Endodermal cell (in vitro differentiated cells): ENCODE data around the gene LRIT3. TPM values are rescaled to one million over a fixed set of nuclear protein-coding genes. Genes with fewer than 3 reads are reported as not detected.
A peak's percentile ranks its signal among the peaks of the same experiment; 100 is the strongest.

Experiments
- DNase-seq: peaks from one replicate; pipeline ENCODE4 v3.0.0-alpha.2; 2017
- H3K27ac ChIP-seq: 2 replicates; pipeline ENCODE4 v1.5.1; 2013; ENCODE audit warnings: mild to moderate bottlenecking, low read depth, low read length, moderate library complexity
- H3K27me3 ChIP-seq: 2 replicates; pipeline ENCODE4 v1.6.1; 2013; ENCODE audit warnings: mild to moderate bottlenecking, low read length, moderate library complexity; ENCODE audit not compliant: insufficient read depth, control insufficient read depth, poor library complexity, severe bottlenecking
- H3K36me3 ChIP-seq: 2 replicates; pipeline ENCODE4 v1.7.0; 2013; ENCODE audit warnings: mild to moderate bottlenecking, low read length, moderate library complexity; ENCODE audit not compliant: control insufficient read depth, insufficient read depth
- H3K4me1 ChIP-seq: one replicate; pipeline ENCODE4 v1.7.0; 2013; ENCODE audit warnings: low read length; ENCODE audit not compliant: control insufficient read depth, insufficient read depth
- H3K4me3 ChIP-seq: 2 replicates; pipeline ENCODE4 v1.5.1; 2013; ENCODE audit warnings: mild to moderate bottlenecking, low read length, moderate library complexity
- H3K9ac ChIP-seq: 2 replicates; pipeline ENCODE4 v1.6.1; 2013; ENCODE audit warnings: mild to moderate bottlenecking, low read length, moderate library complexity; ENCODE audit not compliant: poor library complexity, severe bottlenecking; ENCODE audit errors: extremely low read depth
- H3K9me3 ChIP-seq: 2 replicates; pipeline ENCODE4 v1.6.1; 2013; ENCODE audit warnings: mild to moderate bottlenecking, low read length, moderate library complexity; ENCODE audit not compliant: control insufficient read depth
- H3K27ac Mint-ChIP-seq: 2 replicates; pipeline ENCODE4 v1.8.0; 2020; ENCODE audit warnings: mixed read lengths
- H3K27me3 Mint-ChIP-seq: 2 replicates; pipeline ENCODE4 v1.8.0; 2021; ENCODE audit warnings: mild to moderate bottlenecking, mixed read lengths; ENCODE audit not compliant: insufficient read depth
- H3K36me3 Mint-ChIP-seq: 2 replicates; pipeline ENCODE4 v1.8.0; 2020; ENCODE audit warnings: low read depth, mixed read lengths
- H3K4me1 Mint-ChIP-seq: 2 replicates; pipeline ENCODE4 v1.8.0; 2020; ENCODE audit warnings: mixed read lengths
- H3K4me3 Mint-ChIP-seq: 2 replicates; pipeline ENCODE4 v1.8.0; 2020; ENCODE audit warnings: mild to moderate bottlenecking, moderate library complexity, mixed read lengths
- H3K9me3 Mint-ChIP-seq: 2 replicates; pipeline ENCODE4 v1.8.0; 2020; ENCODE audit warnings: mild to moderate bottlenecking, mixed read lengths
- WGBS, 2 experiments: methylation state at CpG; one replicate each; pipeline versions ENCODE4 v1.1.5 to v1.1.7; 2013; ENCODE audit warnings: missing lambda C conversion rate in 2 of 2, mixed read lengths in 1 of 2; ENCODE audit not compliant: insufficient coverage in 1 of 2, insufficient read length in 1 of 2; 5-methylcytosine and 5-hydroxymethylcytosine counted together
- total RNA-seq, 2 donors: library from RNA; stranded (reverse); fragmentation: NEBNext Ultra II Directional in 1 of 2; extraction: Animal tissue kit (Norgen Biotek cat#: 25700) in 1 of 2; gene quantifications; 2 replicates in 1 of 2; 3 replicates in 1 of 2; pipeline ENCODE4 v1.2.1, GENCODE V29; 2021
- TF ChIP-seq, protein P1 (sequence below): fragments of 200-600 bp; sonication (generic); conservative IDR thresholded peaks from 2 replicates; pipeline ENCODE4 v1.5.0; 2021; ENCODE audit warnings: antibody characterized with exemption, mild to moderate bottlenecking

The LRIT3 gene
- total RNA-seq, 2 donors from 2014 or later: 1.5 to 3.1 TPM

DNA sequence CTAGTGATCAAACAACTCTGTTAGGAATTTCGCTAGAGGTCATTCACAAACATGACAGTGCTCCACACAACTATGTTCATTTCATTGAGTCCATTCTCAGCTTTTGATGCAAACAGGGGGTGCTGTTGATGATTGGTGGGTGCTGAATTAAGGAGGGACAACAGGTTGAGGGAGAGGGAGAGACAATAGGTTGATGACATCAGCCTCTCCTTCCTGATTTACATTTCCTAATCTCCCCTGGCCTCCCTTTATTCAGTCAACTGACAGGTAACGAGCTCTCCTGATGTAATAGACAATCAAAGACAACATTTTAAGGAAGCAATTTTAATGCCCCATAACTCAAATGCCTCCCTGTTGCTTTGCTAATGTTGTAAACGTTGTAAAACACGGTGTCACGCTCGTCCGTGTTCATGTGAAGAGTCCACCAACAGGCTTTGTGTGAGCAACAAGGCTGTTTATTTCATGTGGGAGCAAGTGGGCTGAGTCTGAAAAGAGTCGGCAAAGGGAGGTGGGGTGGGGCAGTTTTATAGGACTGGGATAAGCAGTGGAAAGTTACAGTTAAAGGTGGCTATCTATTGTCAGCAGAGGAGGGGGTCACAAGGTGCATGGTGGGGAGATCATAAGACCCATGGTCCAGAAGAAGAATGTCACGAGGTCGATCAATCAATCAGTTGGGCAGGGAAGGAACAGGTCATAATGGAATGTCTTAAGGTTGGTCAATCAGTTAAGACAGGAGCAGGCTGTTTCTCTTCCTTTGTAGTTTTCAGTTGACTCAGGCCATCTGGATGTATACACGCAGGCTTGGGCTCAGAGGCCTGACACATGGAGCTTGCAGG is 37.1 kb upstream of the LRIT3 start:
- Mint-ChIP-seq H3K9me3 (no peaks in the 10 kb centered on the region), H3K4me3 (no peak overlapping the region), H3K27me3 (no peaks in the 10 kb centered on the region), H3K27ac (peak overlapping the region; percentile 26), H3K4me1 (peaks cover 11% of the 10 kb centered on the region), H3K36me3 (no peaks in the 10 kb centered on the region)
- TF ChIP-seq, protein P1, sequence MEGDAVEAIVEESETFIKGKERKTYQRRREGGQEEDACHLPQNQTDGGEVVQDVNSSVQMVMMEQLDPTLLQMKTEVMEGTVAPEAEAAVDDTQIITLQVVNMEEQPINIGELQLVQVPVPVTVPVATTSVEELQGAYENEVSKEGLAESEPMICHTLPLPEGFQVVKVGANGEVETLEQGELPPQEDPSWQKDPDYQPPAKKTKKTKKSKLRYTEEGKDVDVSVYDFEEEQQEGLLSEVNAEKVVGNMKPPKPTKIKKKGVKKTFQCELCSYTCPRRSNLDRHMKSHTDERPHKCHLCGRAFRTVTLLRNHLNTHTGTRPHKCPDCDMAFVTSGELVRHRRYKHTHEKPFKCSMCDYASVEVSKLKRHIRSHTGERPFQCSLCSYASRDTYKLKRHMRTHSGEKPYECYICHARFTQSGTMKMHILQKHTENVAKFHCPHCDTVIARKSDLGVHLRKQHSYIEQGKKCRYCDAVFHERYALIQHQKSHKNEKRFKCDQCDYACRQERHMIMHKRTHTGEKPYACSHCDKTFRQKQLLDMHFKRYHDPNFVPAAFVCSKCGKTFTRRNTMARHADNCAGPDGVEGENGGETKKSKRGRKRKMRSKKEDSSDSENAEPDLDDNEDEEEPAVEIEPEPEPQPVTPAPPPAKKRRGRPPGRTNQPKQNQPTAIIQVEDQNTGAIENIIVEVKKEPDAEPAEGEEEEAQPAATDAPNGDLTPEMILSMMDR: no peak
- WGBS, 2 experiments: 67 to 70% methylated on average over 7 to 11 of the region's 11 CpGs
- no peaks in the 10 kb centered on the region for H3K27me3 ChIP-seq
- H3K27ac ChIP-seq: no peak overlapping the region
- no peak overlapping the region for H3K4me3 ChIP-seq
- no peaks in the 10 kb centered on the region for H3K36me3 ChIP-seq
- H3K4me1 ChIP-seq: no peaks in the 10 kb centered on the region
- peak; percentile 55 for DNase-seq
- no peak overlapping the region for H3K9ac ChIP-seq
- no peaks in the 10 kb centered on the region for H3K9me3 ChIP-seq

DNA sequence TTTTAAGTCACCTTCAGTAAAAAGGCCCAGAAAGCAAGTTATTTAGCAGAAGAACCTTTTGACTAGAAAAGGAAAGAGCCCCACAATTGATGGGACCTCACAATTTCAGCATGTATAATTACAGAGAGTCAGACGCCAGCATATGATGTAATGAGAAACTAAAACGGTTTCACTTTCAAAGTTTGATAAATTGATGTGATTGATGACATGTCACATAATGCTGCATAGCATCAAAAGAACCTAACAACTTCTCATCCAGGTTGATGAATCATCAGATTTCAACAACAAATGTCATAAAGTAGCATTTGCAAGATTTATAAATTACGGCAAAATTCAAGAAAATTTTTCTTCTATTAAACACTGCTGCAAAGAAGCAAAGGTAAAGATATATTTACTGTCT is 36.2 kb upstream of the LRIT3 start:
- Mint-ChIP-seq H3K36me3 (no peaks in the 10 kb centered on the region), H3K27ac (no peak overlapping the region), H3K9me3 (no peaks in the 10 kb centered on the region), H3K4me3 (no peak overlapping the region), H3K4me1 (peaks cover 16% of the 10 kb centered on the region), H3K27me3 (no peaks in the 10 kb centered on the region)
- DNase-seq: no peak
- Histone ChIP-seq H3K27me3 (no peaks in the 10 kb centered on the region), H3K9me3 (no peaks in the 10 kb centered on the region), H3K9ac (no peak overlapping the region), H3K36me3 (no peaks in the 10 kb centered on the region), H3K27ac (no peak overlapping the region), H3K4me3 (no peak overlapping the region), H3K4me1 (no peaks in the 10 kb centered on the region)
- TF ChIP-seq, protein P1: no peak
- 88 to 100% methylated on average over 1 to 3 of the region's 3 CpGs for WGBS, 2 experiments

DNA sequence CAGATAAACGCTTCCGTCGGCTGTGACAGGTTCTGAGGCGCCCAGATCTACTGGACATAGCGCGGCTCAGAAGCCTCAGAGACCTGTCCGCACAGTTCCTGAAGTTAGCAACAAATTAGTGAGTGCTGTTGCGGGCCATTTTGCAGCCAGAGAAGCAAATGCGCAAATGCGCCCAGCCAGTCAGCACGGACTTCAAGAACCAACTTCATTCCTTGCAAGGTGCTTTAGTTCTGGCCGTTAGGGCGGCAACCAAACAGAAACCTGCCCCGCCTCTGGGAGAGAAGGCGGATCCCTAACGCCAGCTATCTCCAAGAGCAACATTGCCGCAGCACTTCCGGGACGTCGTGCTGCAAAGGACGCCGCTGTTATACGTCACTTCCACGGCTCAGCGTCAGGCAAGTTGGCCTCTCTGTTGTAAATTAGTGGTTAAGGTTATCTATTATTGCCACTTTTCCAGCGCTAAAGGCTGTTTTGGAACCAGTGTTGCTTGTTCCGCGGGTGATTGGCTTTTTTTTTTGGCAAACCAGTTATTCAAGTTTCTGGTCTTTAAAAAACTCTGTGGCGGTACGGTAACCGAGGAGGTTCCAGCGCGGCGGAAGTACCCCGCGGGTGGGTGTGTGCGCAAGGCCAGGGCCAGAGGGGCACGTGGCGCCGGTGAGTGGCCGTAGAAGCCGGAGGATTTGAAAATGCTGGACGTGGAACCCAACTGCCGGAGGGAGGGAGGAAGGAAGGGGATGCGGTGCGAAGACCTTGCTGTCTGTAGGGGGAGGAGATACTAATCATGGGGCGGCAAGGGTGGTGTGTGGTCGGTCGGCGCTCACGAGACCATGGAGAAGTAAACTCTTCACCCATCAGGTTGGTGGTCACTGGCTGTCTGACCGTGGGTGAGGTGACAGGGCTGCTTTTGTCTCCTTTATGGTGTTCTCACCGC is 32.5 kb upstream of the LRIT3 start, which contains the start of gene GAR1:
Gene GAR1 (plus strand): TSS at position 612 of the 931 bp plus-strand sequence. CDS start 403 bp downstream, outside the sequence.
- H3K27me3 ChIP-seq: no peaks in the 10 kb centered on the region
- H3K9ac ChIP-seq: peak within 1 kb of the TSS; percentile 92
- H3K36me3 Mint-ChIP-seq: peaks cover 32% of the 10 kb centered on the region
- H3K9me3 ChIP-seq: no peaks in the 10 kb centered on the region
- peak within 1 kb of the TSS; percentile 97 for H3K4me3 ChIP-seq
- peaks cover 31% of the 10 kb centered on the region for H3K36me3 ChIP-seq
- H3K27ac ChIP-seq: peak within 1 kb of the TSS; percentile 73
- H3K9me3 Mint-ChIP-seq: no peaks in the 10 kb centered on the region
- 2 to 6% methylated on average over 22 to 53 of the region's 53 CpGs for WGBS, 2 experiments
- H3K27ac Mint-ChIP-seq: peak within 1 kb of the TSS; percentile 99
- H3K27me3 Mint-ChIP-seq: no peaks in the 10 kb centered on the region
- H3K4me1 Mint-ChIP-seq: peaks cover 32% of the 10 kb centered on the region
- no peaks in the 10 kb centered on the region for H3K4me1 ChIP-seq
- H3K4me3 Mint-ChIP-seq: peak within 1 kb of the TSS; percentile 97
- peak; percentile 97 for DNase-seq
- TF ChIP-seq, protein P1: no peak
